Suprapubic skin (tissue), 4 donors: Measurements from ENCODE around the gene TXNDC11. TPM values are rescaled to one million over a fixed set of nuclear protein-coding genes. Genes with fewer than 3 reads are reported as not detected.

Experiments
- DNase-seq, 2 donors: peaks; one replicate each; pipeline ENCODE4 v3.0.0-alpha.2; 2019; ENCODE audit warnings: low spot score in 2 of 2
- H3K27ac ChIP-seq: fragments of 200-600 bp; sonication (generic); one replicate; pipeline ENCODE4 v1.5.1; 2019
- H3K27me3 ChIP-seq: fragments of 200-600 bp; sonication (generic); one replicate; pipeline ENCODE4 v1.5.1; 2019
- H3K36me3 ChIP-seq: fragments of 200-600 bp; sonication (generic); one replicate; pipeline ENCODE4 v1.5.1; 2019
- H3K4me1 ChIP-seq: fragments of 200-600 bp; sonication (generic); one replicate; pipeline ENCODE4 v1.5.1; 2019
- H3K4me3 ChIP-seq: fragments of 200-600 bp; sonication (generic); one replicate; pipeline ENCODE4 v1.5.1; 2019; ENCODE audit warnings: mild to moderate bottlenecking
- H3K9me3 ChIP-seq: fragments of 200-600 bp; sonication (generic); one replicate; pipeline ENCODE4 v1.5.1; 2019
- CTCF ChIP-seq, 2 donors: fragments of 200-600 bp in 1 of 2; fragments of 450-650 bp in 1 of 2; sonication (generic) in 1 of 2; IDR thresholded peaks; one replicate each; pipeline ENCODE4 v1.5.1; 2016 to 2019; ENCODE audit warnings: antibody characterized with exemption in 2 of 2, mild to moderate bottlenecking in 1 of 2, moderate library complexity in 1 of 2
- EP300 ChIP-seq: sonication (generic); formaldehyde crosslinking; IDR thresholded peaks from one replicate; pipeline ENCODE4 v1.6.1; 2017; ENCODE audit warnings: antibody characterized with exemption
- POLR2A ChIP-seq, 2 donors: fragments of 450-650 bp; IDR thresholded peaks; one replicate each; pipeline ENCODE4 v1.6.1; 2017; ENCODE audit warnings: antibody characterized with exemption in 2 of 2, mild to moderate bottlenecking in 2 of 2, moderate library complexity in 2 of 2
- POLR2AphosphoS5 ChIP-seq, 3 donors: sonication (generic); formaldehyde crosslinking; IDR thresholded peaks; one replicate each; pipeline ENCODE4 v1.6.1; 2017; ENCODE audit warnings: antibody characterized with exemption in 3 of 3
- WGBS: methylation state at CpG from one replicate; pipeline ENCODE4 v1.1.5; 2018; 5-methylcytosine and 5-hydroxymethylcytosine counted together
- total RNA-seq, 4 donors: library from RNA; depleted of rRNA; stranded (reverse); fragments of >200 nt; gene quantifications; one replicate each; pipeline ENCODE4 v1.1.0, GENCODE V29; 2016

TXNDC11 gene
- total RNA-seq, 4 donors from 2014 or later, result 31.0 to 42.2 (median 35.1) TPM

- Histone ChIP-seq H3K27me3 (no peaks in the 10 kb centered on the region), H3K27ac (no peak overlapping the region), H3K36me3 (peaks cover 69% of the 10 kb centered on the region), H3K9me3 (no peaks in the 10 kb centered on the region), H3K4me1 (peaks cover 5% of the 10 kb centered on the region), H3K4me3 (no peak overlapping the region)
- DNase-seq, result no peak
- WGBS, result 89% methylated on average over 1 of the region's 1 CpG
- TF ChIP-seq POLR2AphosphoS5 (IDR thresholded peaks at IDR 0.05) (no peak), CTCF (IDR thresholded peaks at IDR 0.05) (no peak), POLR2A (IDR thresholded peaks at IDR 0.05) (no peak), EP300 (no peak)
Measured at GRCh38 chr16:11725457-11725856, 17.2 kb downstream of the TXNDC11 start.

- WGBS, result 83% methylated on average over 3 of the region's 3 CpGs
- Histone ChIP-seq H3K4me3 (no peak overlapping the region), H3K9me3 (no peaks in the 10 kb centered on the region), H3K27me3 (no peaks in the 10 kb centered on the region), H3K4me1 (no peaks in the 10 kb centered on the region), H3K27ac (no peak overlapping the region), H3K36me3 (peaks cover 62% of the 10 kb centered on the region)
- no peak for DNase-seq
- TF ChIP-seq EP300, result no peak
- no peak for TF ChIP-seq POLR2AphosphoS5 (IDR thresholded peaks at IDR 0.05)
- no peak for TF ChIP-seq POLR2A (IDR thresholded peaks at IDR 0.05)
- TF ChIP-seq CTCF (IDR thresholded peaks at IDR 0.05), result no peak
Measured at GRCh38 chr16:11722468-11722808, 20.2 kb downstream of the TXNDC11 start.

GRCh38 chr16:11721781-11722467 is 20.7 kb downstream of the TXNDC11 start:
- Histone ChIP-seq H3K36me3 (peaks cover 62% of the 10 kb centered on the region), H3K9me3 (no peaks in the 10 kb centered on the region), H3K27ac (no peak overlapping the region), H3K27me3 (no peaks in the 10 kb centered on the region), H3K4me3 (no peak overlapping the region), H3K4me1 (no peaks in the 10 kb centered on the region)
- 82% methylated on average over 4 of the region's 4 CpGs for WGBS
- TF ChIP-seq POLR2A (IDR thresholded peaks at IDR 0.05) (no peak), EP300 (no peak), CTCF (IDR thresholded peaks at IDR 0.05) (no peak), POLR2AphosphoS5 (IDR thresholded peaks at IDR 0.05) (no peak)
- no peak for DNase-seq

GRCh38 chr16:11719762-11720161 is 22.9 kb downstream of the TXNDC11 start:
- peaks cover 59% of the 10 kb centered on the region for H3K36me3 ChIP-seq
- TF ChIP-seq CTCF (IDR thresholded peaks at IDR 0.05), result no peak
- TF ChIP-seq POLR2AphosphoS5 (IDR thresholded peaks at IDR 0.05), result no peak
- no peak for TF ChIP-seq EP300
- TF ChIP-seq POLR2A (IDR thresholded peaks at IDR 0.05), result no peak
- H3K27ac ChIP-seq, result no peak overlapping the region

GRCh38 chr16:11719171-11719570 is 23.5 kb downstream of the TXNDC11 start:
- TF ChIP-seq POLR2A (IDR thresholded peaks at IDR 0.05), result no peak
- TF ChIP-seq POLR2AphosphoS5 (IDR thresholded peaks at IDR 0.05), result no peak
- no peak for TF ChIP-seq EP300
- no peak for TF ChIP-seq CTCF (IDR thresholded peaks at IDR 0.05)
- peaks cover 4% of the 10 kb centered on the region for H3K4me1 ChIP-seq
- H3K36me3 ChIP-seq, result peaks cover 59% of the 10 kb centered on the region
- H3K27ac ChIP-seq, result no peak overlapping the region
- H3K9me3 ChIP-seq, result no peaks in the 10 kb centered on the region
- H3K27me3 ChIP-seq, result no peaks in the 10 kb centered on the region
- no peak for DNase-seq
- no peak overlapping the region for H3K4me3 ChIP-seq

More at GRCh38 chr16:11719762-11720161, 22.9 kb downstream of the TXNDC11 start:
- Histone ChIP-seq H3K4me1 (no peaks in the 10 kb centered on the region), H3K9me3 (no peaks in the 10 kb centered on the region), H3K4me3 (no peak overlapping the region), H3K27me3 (no peaks in the 10 kb centered on the region)
- WGBS, result 93% methylated on average over 4 of the region's 4 CpGs
- DNase-seq, result no peak
